Heart left ventricle (tissue), 16 donors: Measurements from ENCODE around the gene DCD. TPM values are rescaled to one million over a fixed set of nuclear protein-coding genes. Genes with fewer than 3 reads are reported as not detected.

Source experiments
- ATAC-seq, 4 donors: fragments of 200-7000 bp; cut with Tn5 transposase; one replicate each; pipeline ENCODE4 v1.9.1; 2020 to 2022; ENCODE audit warnings: moderate library complexity in 4 of 4, mild to moderate bottlenecking in 3 of 4, moderate number of reproducible peaks in 1 of 4
- DNase-seq, 5 donors: peaks; one replicate each; pipeline ENCODE4 v3.0.0-alpha.2; 2020
- H3K27ac ChIP-seq, 12 donors: fragments of 200-600 bp; sonication (generic) in 4 of 12; one replicate each; pipeline versions ENCODE4 v1.5.0 to v1.8.0; 2016 to 2022; ENCODE audit warnings: mild to moderate bottlenecking in 2 of 12
- H3K27me3 ChIP-seq, 9 donors: fragments of 200-600 bp; sonication (generic) in 2 of 9; one replicate each; pipeline versions ENCODE4 v1.5.1 to v1.8.0; 2016 to 2022; ENCODE audit warnings: mild to moderate bottlenecking in 3 of 9
- H3K36me3 ChIP-seq, 9 donors: fragments of 200-600 bp; sonication (generic) in 2 of 9; one replicate each; pipeline versions ENCODE4 v1.5.0 to v1.8.0; 2018 to 2022; ENCODE audit warnings: mild to moderate bottlenecking in 2 of 9
- H3K4me1 ChIP-seq, 12 donors: fragments of 200-600 bp; sonication (generic) in 4 of 12; one replicate each; pipeline versions ENCODE4 v1.5.0 to v1.8.0; 2016 to 2022; ENCODE audit warnings: mild to moderate bottlenecking in 3 of 12
- H3K4me3 ChIP-seq, 12 donors: fragments of 200-600 bp; sonication (generic) in 4 of 12; one replicate each; pipeline versions ENCODE4 v1.5.0 to v1.8.0; 2017 to 2022; ENCODE audit warnings: mild to moderate bottlenecking in 9 of 12, moderate library complexity in 4 of 12
- H3K9me3 ChIP-seq, 12 donors: fragments of 200-600 bp; sonication (generic) in 4 of 12; one replicate each; pipeline versions ENCODE4 v1.5.0 to v1.8.0; 2016 to 2022; ENCODE audit warnings: mild to moderate bottlenecking in 1 of 12
- CTCF ChIP-seq, 12 donors: fragments of 200-600 bp; sonication (generic) in 4 of 12; IDR thresholded peaks; one replicate each; pipeline versions ENCODE4 v1.5.0 to v1.8.0; 2018 to 2022; ENCODE audit warnings: antibody characterized with exemption in 12 of 12, mild to moderate bottlenecking in 5 of 12
- POLR2A ChIP-seq, 2 donors: fragments of 450-650 bp; IDR thresholded peaks; one replicate each; pipeline ENCODE4 v1.6.1; 2017; ENCODE audit warnings: antibody characterized with exemption in 2 of 2, mild to moderate bottlenecking in 2 of 2, moderate library complexity in 2 of 2
- WGBS, 4 donors: extraction: QIAGEN DNeasy Blood & Tissue Kit in 2 of 4; methylation state at CpG; one replicate each; pipeline versions ENCODE4 v1.1.5 to v1.1.7; 2013 to 2018; 5-methylcytosine and 5-hydroxymethylcytosine counted together
- intact Hi-C, 10 donors: fragments of 100-400 bp; cut with DNase I; formaldehyde crosslinking; loops; one replicate each; pipeline versions ENCODE4 v1.11.1 to v1.14.2; 2022
- polyA plus RNA-seq, 2 donors: library from polyadenylated mRNA; stranded (reverse); fragments of 200-250 nt; gene quantifications; one replicate each; pipeline ENCODE4 v1.2.3, GENCODE V29; 2013
- total RNA-seq, 9 donors: library from RNA; depleted of rRNA in 2 of 9; stranded (reverse); fragments of >200 nt in 2 of 9; fragmentation: NEBNext Ultra II Directional in 3 of 9; extraction: Animal tissue kit (Norgen Biotek cat#: 25700) in 3 of 9; gene quantifications; one replicate each; pipeline versions ENCODE4 v1.1.0 to v1.2.4, GENCODE V29; 2016 to 2023
- donor health status: ischemic (EF 13 %, LVEDD 7.1; RV severe dilation, severe dysfunction).
- donor health status: healthy with polysubstance abuse.
- donor health status: DM: no; HTN: yes; CAD: no.
- donor health status: DM: no; HTN: no; CAD: no.
- donor health status: ischemic (EF 25% LVEDD 6.9; RV normal size, moderate dysfunction).
- donor health status: ischemic (EF 25% LVEDD 5.7; RV mildly dilated, moderate dysfunction).
- donor health status: healthy.
- donor health status: DM: yes; HTN: yes; CAD: no.
- donor health status: ischemic (EF 35%, LVEDD 5.7; RV mildly dilated, moderate dysfunction).
- donor health status: nonischemic (EF 11% LVEDD 7.7; RV severe dilation, severe dysfunction).
- donor health status: DM: yes; HTN: yes; CAD: no.
- donor health status: PGD.
- donor health status: ischemic (EF 29% LVEDD 5.4; RV normal size, mild dysfunction).
- donor health status: nonischemic (EF 23%, LVEDD 6.1; RV moderate dilation, normal function).

The DCD gene
- total and polyA plus RNA-seq, 11 donors, result not detected

GRCh38 chr12:54653025-54653424, 4.9 kb upstream of the DCD start:
- peaks cover 0 to 10% (median 0%) of the 10 kb centered on the region in 9 donors for H3K27me3 ChIP-seq
- H3K27ac ChIP-seq, result no peak overlapping the region
- no peaks in the 10 kb centered on the region for H3K36me3 ChIP-seq
- H3K4me3 ChIP-seq, result no peak overlapping the region
- ATAC-seq (no peak), DNase-seq (no peak)
- 70 to 82% (median 74%) methylated on average over 9 of the region's 9 CpGs for WGBS, 4 donors
- no peak for TF ChIP-seq CTCF (IDR thresholded peaks at IDR 0.05)
- no peak for TF ChIP-seq POLR2A (IDR thresholded peaks at IDR 0.05)
- H3K4me1 ChIP-seq, result no peaks in the 10 kb centered on the region
- intact Hi-C loops, result no loop called here
- no peaks in the 10 kb centered on the region for H3K9me3 ChIP-seq

GRCh38 chr12:54650889-54651288, 2.7 kb upstream of the DCD start:
- Histone ChIP-seq H3K36me3 (no peaks in the 10 kb centered on the region), H3K27me3 (peaks cover 0 to 7% (median 0%) of the 10 kb centered on the region in 9 donors), H3K27ac (no peak overlapping the region), H3K9me3 (no peaks in the 10 kb centered on the region), H3K4me3 (no peak overlapping the region), H3K4me1 (no peaks in the 10 kb centered on the region)
- 84 to 87% (median 86%) methylated on average over 5 of the region's 5 CpGs for WGBS, 4 donors
- ATAC-seq (no peak), DNase-seq (no peak)
- no peak for TF ChIP-seq CTCF (IDR thresholded peaks at IDR 0.05)
- TF ChIP-seq POLR2A (IDR thresholded peaks at IDR 0.05), result no peak
- intact Hi-C loops, result no loop called here

GRCh38 chr12:54650409-54650808, 2.2 kb upstream of the DCD start:
- DNase-seq (no peak), ATAC-seq (peak in 1 of 4 donors; percentile 59)
- H3K27ac ChIP-seq, result no peak overlapping the region
- intact Hi-C loops, result no loop called here
- no peaks in the 10 kb centered on the region for H3K4me1 ChIP-seq
- peaks cover 0 to 12% (median 0%) of the 10 kb centered on the region in 9 donors for H3K27me3 ChIP-seq
- H3K9me3 ChIP-seq, result no peaks in the 10 kb centered on the region
- TF ChIP-seq CTCF (IDR thresholded peaks at IDR 0.05) (no peak), POLR2A (IDR thresholded peaks at IDR 0.05) (no peak)
- H3K36me3 ChIP-seq, result no peaks in the 10 kb centered on the region
- H3K4me3 ChIP-seq, result no peak overlapping the region
- WGBS, 4 donors, result 33 to 44% (median 41%) methylated on average over 4 of the region's 4 CpGs

- Histone ChIP-seq H3K27ac (no peak overlapping the region), H3K27me3 (peaks cover 0 to 15% (median 0%) of the 10 kb centered on the region in 9 donors), H3K4me1 (no peaks in the 10 kb centered on the region), H3K4me3 (no peak overlapping the region), H3K9me3 (no peaks in the 10 kb centered on the region), H3K36me3 (no peaks in the 10 kb centered on the region)
- WGBS, 4 donors, result 42 to 67% (median 55%) methylated on average over 1 of the region's 1 CpG
- no peak for DNase-seq
- TF ChIP-seq CTCF (IDR thresholded peaks at IDR 0.05) (no peak), POLR2A (IDR thresholded peaks at IDR 0.05) (no peak)
- intact Hi-C loops, result no loop called here
- ATAC-seq, result no peak
These were observed 1.7 kb upstream of the DCD start for GRCh38 chr12:54649825-54650224.
